OCI-LY1 (cell line): ENCODE data around the gene SV2B.

Experiments
- H2AFZ ChIP-seq: fragments of 200-600 bp; sonication (generic), shearing (Covaris generic); 2 replicates; pipeline ENCODE4 v1.6.0; 2014; ENCODE audit warnings: antibody characterized with exemption, mild to moderate bottlenecking, low read length
- H3F3A ChIP-seq: fragments of 200-600 bp; sonication (generic), shearing (Covaris generic); 2 replicates; pipeline ENCODE4 v1.6.0; 2014; ENCODE audit warnings: mild to moderate bottlenecking, antibody characterized with exemption, low read length, moderate library complexity; ENCODE audit not compliant: insufficient read depth
- H3K27ac ChIP-seq: fragments of 200-600 bp; sonication (generic); 2 replicates; pipeline ENCODE4 v1.5.1; 2014; ENCODE audit warnings: low read length, mixed run types, mild to moderate bottlenecking, low read depth; ENCODE audit not compliant: poor library complexity, severe bottlenecking
- H3K27me3 ChIP-seq: fragments of 200-600 bp; sonication (generic); 2 replicates; pipeline ENCODE4 v1.6.0; 2014; ENCODE audit warnings: antibody characterized with exemption, mild to moderate bottlenecking, low read length, moderate library complexity; ENCODE audit not compliant: insufficient read depth
- H3K36me3 ChIP-seq: fragments of 200-600 bp; sonication (generic); 2 replicates; pipeline ENCODE4 v1.6.1; 2014; ENCODE audit warnings: mild to moderate bottlenecking, antibody characterized with exemption, low read length, moderate library complexity, mixed read lengths; ENCODE audit not compliant: insufficient read depth
- H3K4me1 ChIP-seq: fragments of 200-600 bp; sonication (generic); 2 replicates; pipeline ENCODE4 v1.5.1; 2014; ENCODE audit warnings: mild to moderate bottlenecking, low read length, moderate library complexity; ENCODE audit not compliant: insufficient read depth, severe bottlenecking
- H3K4me2 ChIP-seq: fragments of 200-600 bp; sonication (generic), shearing (Covaris generic); 2 replicates; pipeline ENCODE4 v1.6.1; 2014; ENCODE audit warnings: low read length
- H3K4me3 ChIP-seq: fragments of 200-600 bp; sonication (generic); 2 replicates; pipeline ENCODE4 v1.5.1; 2014; ENCODE audit warnings: low read length, low read depth, mild to moderate bottlenecking, mixed read lengths; ENCODE audit not compliant: poor library complexity, severe bottlenecking
- H3K79me2 ChIP-seq: fragments of 200-600 bp; shearing (Covaris generic); 2 replicates; pipeline ENCODE4 v1.6.1; 2016; ENCODE audit warnings: mixed run types, low read length, mixed read lengths; ENCODE audit not compliant: insufficient read depth
- H3K9ac ChIP-seq: fragments of 200-600 bp; sonication (generic), shearing (Covaris generic); 2 replicates; pipeline ENCODE4 v1.6.1; 2014; ENCODE audit warnings: mild to moderate bottlenecking, low read length, mixed read lengths
- H3K9me2 ChIP-seq: fragments of 200-600 bp; sonication (generic), shearing (Covaris generic); 2 replicates; pipeline ENCODE4 v1.6.1; 2014; ENCODE audit warnings: low read depth, mild to moderate bottlenecking, low read length, mixed read lengths
- H3K9me3 ChIP-seq: fragments of 200-600 bp; shearing (Covaris generic); 2 replicates; pipeline ENCODE4 v1.6.1; 2014; ENCODE audit warnings: low read length, mixed read lengths
- H4K20me1 ChIP-seq: fragments of 200-600 bp; sonication (generic), shearing (Covaris generic); 2 replicates; pipeline ENCODE4 v1.6.0; 2016; ENCODE audit warnings: mild to moderate bottlenecking, low read length; ENCODE audit not compliant: insufficient read depth
- CTCF ChIP-seq: fragments of 200-600 bp; sonication (generic), shearing (Covaris generic); IDR thresholded peaks from 2 replicates; pipeline ENCODE4 v1.5.1; 2017; ENCODE audit warnings: mild to moderate bottlenecking, antibody characterized with exemption, low read length, moderate library complexity, mixed read lengths
- EZH2 ChIP-seq: fragments of 200-600 bp; sonication (generic), shearing (Covaris generic); IDR thresholded peaks from 2 replicates; pipeline ENCODE4 v1.8.0; 2017; ENCODE audit warnings: borderline replicate concordance, mixed run types, mild to moderate bottlenecking, antibody characterized with exemption, low read length, moderate library complexity, mixed read lengths

SV2B gene

GRCh38 chr15:91258415-91258759, 158.3 kb downstream of the SV2B start:
- H4K20me1 ChIP-seq, result no peaks in the 10 kb centered on the region
- no peaks in the 10 kb centered on the region for H3F3A ChIP-seq
- no peak overlapping the region for H3K4me3 ChIP-seq
- H3K27ac ChIP-seq, result no peak overlapping the region
- no peaks in the 10 kb centered on the region for H3K36me3 ChIP-seq
- H3K9me3 ChIP-seq, result no peaks in the 10 kb centered on the region
- H3K79me2 ChIP-seq, result no peaks in the 10 kb centered on the region
- H3K9ac ChIP-seq, result no peak overlapping the region
- no peak overlapping the region for H2AFZ ChIP-seq
- H3K4me1 ChIP-seq, result no peaks in the 10 kb centered on the region
- no peaks in the 10 kb centered on the region for H3K9me2 ChIP-seq
- H3K27me3 ChIP-seq, result peaks cover 8% of the 10 kb centered on the region
- no peak overlapping the region for H3K4me2 ChIP-seq
- no peak for TF ChIP-seq EZH2
- 0 out of 2 replicates have a peak, but pooled peaks have one; percentile 6 for TF ChIP-seq CTCF

- H3K36me3 ChIP-seq, result no peaks in the 10 kb centered on the region
- no peak overlapping the region for H3K27ac ChIP-seq
- H3K9me2 ChIP-seq, result no peaks in the 10 kb centered on the region
- H3K4me1 ChIP-seq, result no peaks in the 10 kb centered on the region
- no peaks in the 10 kb centered on the region for H3K79me2 ChIP-seq
- H3K4me3 ChIP-seq, result no peak overlapping the region
- peaks cover 8% of the 10 kb centered on the region for H3K27me3 ChIP-seq
- no peak overlapping the region for H2AFZ ChIP-seq
- H3F3A ChIP-seq, result no peaks in the 10 kb centered on the region
- H3K9ac ChIP-seq, result no peak overlapping the region
- H3K4me2 ChIP-seq, result no peak overlapping the region
- no peak for TF ChIP-seq CTCF
- TF ChIP-seq EZH2, result no peak
- no peaks in the 10 kb centered on the region for H3K9me3 ChIP-seq
- H4K20me1 ChIP-seq, result no peaks in the 10 kb centered on the region
Measured at GRCh38 chr15:91259077-91259476, 159.0 kb downstream of the SV2B start.

- no peaks in the 10 kb centered on the region for H3K9me2 ChIP-seq
Measured at GRCh38 chr15:91261345-91261744, 161.3 kb downstream of the SV2B start.

More at GRCh38 chr15:91261345-91261744, 161.3 kb downstream of the SV2B start:
- no peak overlapping the region for H3K4me2 ChIP-seq
- no peak overlapping the region for H3K4me3 ChIP-seq
- no peak for TF ChIP-seq CTCF
- TF ChIP-seq EZH2, result no peak
- no peak overlapping the region for H3K9ac ChIP-seq
- H3K4me1 ChIP-seq, result no peaks in the 10 kb centered on the region
- no peaks in the 10 kb centered on the region for H3K9me3 ChIP-seq
- peaks cover 8% of the 10 kb centered on the region for H3K27me3 ChIP-seq
- no peaks in the 10 kb centered on the region for H4K20me1 ChIP-seq
- H3K27ac ChIP-seq, result no peak overlapping the region
- no peak overlapping the region for H2AFZ ChIP-seq
- no peaks in the 10 kb centered on the region for H3F3A ChIP-seq
- no peaks in the 10 kb centered on the region for H3K79me2 ChIP-seq
- no peaks in the 10 kb centered on the region for H3K36me3 ChIP-seq
